ENCODE results near the gene COX8A. TPM values are rescaled to one million over a fixed set of nuclear protein-coding genes. Genes with fewer than 3 reads are reported as not detected.

COX8A gene
- total and polyA plus RNA-seq, 2 of the 13 experiments (the other 11 are each of a cell fraction or from before 2014, with no cell fraction given): 202 to 406 TPM

GRCh38 chr11:63974259-63975143, at the start of gene COX8A (continued):
- TF ChIP-seq ZNF770 (CRISPR knock-in tag; IDR thresholded peaks at IDR 0.05): no peak
- TF ChIP-seq ZNF616 (CRISPR knock-in tag; IDR thresholded peaks at IDR 0.05; ENCODE audit: low read depth): peak; percentile 32; the same call in 1 of the 2 replicates
- peak; percentile 89 for TF ChIP-seq KDM2A (CRISPR knock-in tag; IDR thresholded peaks at IDR 0.05; ENCODE audit: borderline replicate concordance, low read depth)
- TF ChIP-seq MLX (CRISPR knock-in tag; IDR thresholded peaks at IDR 0.05): peak; percentile 38; the same call in 1 of the 2 replicates
- TF ChIP-seq ZZZ3 (CRISPR knock-in tag; IDR thresholded peaks at IDR 0.05; ENCODE audit: borderline replicate concordance): 0 out of 2 replicates have a peak, but pooled peaks have one; percentile 12
- peak; percentile 39; the same call in 1 of the 2 replicates for TF ChIP-seq RAD21 (CRISPR knock-in tag; IDR thresholded peaks at IDR 0.05)
- TF ChIP-seq ZNF800 (CRISPR knock-in tag; IDR thresholded peaks at IDR 0.05): peak; percentile 73; the same call in 1 of the 2 replicates
- 0 out of 2 replicates have a peak, but pooled peaks have one; percentile 43 for TF ChIP-seq JUND (CRISPR knock-in tag; IDR thresholded peaks at IDR 0.05)
- TF ChIP-seq NCOR1 (IDR thresholded peaks at IDR 0.05; ENCODE audit: borderline replicate concordance, low read length): peak; percentile 38; the same call in 1 of the 2 replicates
- TF ChIP-seq ELF3 (CRISPR knock-in tag; IDR thresholded peaks at IDR 0.05): peak; percentile 86
- 0 out of 2 replicates have a peak, but pooled peaks have one; percentile 19 for TF ChIP-seq CERS6 (CRISPR knock-in tag; IDR thresholded peaks at IDR 0.05)
- TF ChIP-seq IRF9 (CRISPR knock-in tag; IDR thresholded peaks at IDR 0.05; ENCODE audit: borderline replicate concordance): peak; percentile 56; the same call in 1 of the 2 replicates
- TF ChIP-seq ZNF704 (CRISPR knock-in tag; IDR thresholded peaks at IDR 0.05; ENCODE audit: borderline replicate concordance): 0 out of 2 replicates have a peak, but pooled peaks have one; percentile 41
- TF ChIP-seq ZBTB44 (CRISPR knock-in tag; IDR thresholded peaks at IDR 0.05): 0 out of 2 replicates have a peak, but pooled peaks have one; percentile 19
- peak; percentile 41; the same call in 1 of the 2 replicates for TF ChIP-seq KLF15 (CRISPR knock-in tag; IDR thresholded peaks at IDR 0.05; ENCODE audit: borderline replicate concordance)
- peak; percentile 90 for TF ChIP-seq KMT2A (CRISPR knock-in tag; IDR thresholded peaks at IDR 0.05)

Measured in HepG2 (cell line).